Hindlimb muscle (tissue), 1 donor: ENCODE results near the gene LENG8. TPM values are rescaled to one million over a fixed set of nuclear protein-coding genes. Genes with fewer than 3 reads are reported as not detected.
"Not testable (repeated sequence)": the region's sequence is repeated elsewhere in the genome, so short reads cannot be mapped to it uniquely, and the experiment has no call there.

Source experiments
- DNase-seq: peaks from one replicate; pipeline ENCODE4 v3.0.0-alpha.2; 2013
- polyA plus RNA-seq: library from polyadenylated mRNA; unstranded; fragments of 120-200 nt; gene quantifications from one replicate; pipeline ENCODE4 v1.2.1, GENCODE V29; 2013; ENCODE audit not compliant: insufficient read length

Gene LENG8
- polyA plus RNA-seq, 1 donor: 121 TPM

GRCh38 chr19:54444737-54445136, 4.3 kb upstream of the LENG8 start:
- DNase-seq: no peak

- not testable (repeated sequence) for DNase-seq
Measured at GRCh38 chr19:54446349-54446748, 2.6 kb upstream of the LENG8 start.

DNA sequence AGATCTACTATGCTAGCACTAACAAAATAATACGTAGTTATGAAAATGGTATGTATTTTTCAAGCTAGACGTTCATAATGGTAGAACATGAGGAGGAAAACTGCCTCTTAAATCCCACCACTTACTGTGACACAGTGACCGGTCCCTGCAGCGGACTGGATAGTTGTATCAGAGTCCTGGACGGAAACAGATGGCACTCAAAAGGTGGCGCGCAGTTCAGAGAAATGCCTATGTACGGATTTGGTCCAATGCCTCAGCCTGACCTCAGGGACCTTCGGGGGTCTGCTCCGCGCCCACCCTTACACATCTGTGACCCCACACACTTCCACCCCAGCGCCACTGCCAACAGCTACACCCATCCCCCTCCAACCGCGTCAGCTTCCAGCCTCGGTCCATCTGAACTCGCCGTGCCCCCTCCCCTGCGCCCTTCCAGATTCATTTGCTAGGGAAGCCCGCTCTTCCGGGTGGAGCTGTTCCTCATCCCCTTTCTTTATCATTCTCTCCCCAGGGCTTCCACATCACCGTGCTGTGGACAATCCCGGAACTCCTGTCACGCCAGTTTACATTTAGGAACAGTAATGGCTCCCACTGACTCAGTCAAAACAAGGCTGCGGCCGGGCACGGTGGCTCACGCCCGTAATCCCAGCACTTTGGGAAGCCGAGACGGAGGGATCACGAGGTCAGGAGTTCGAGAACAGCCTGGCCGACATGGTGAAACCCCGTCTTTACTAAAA, 792 bp upstream of the LENG8 start:
- DNase-seq: no peak

GRCh38 chr19:54449701-54450069, 686 bp downstream of the LENG8 start:
- no peak for DNase-seq

DNA sequence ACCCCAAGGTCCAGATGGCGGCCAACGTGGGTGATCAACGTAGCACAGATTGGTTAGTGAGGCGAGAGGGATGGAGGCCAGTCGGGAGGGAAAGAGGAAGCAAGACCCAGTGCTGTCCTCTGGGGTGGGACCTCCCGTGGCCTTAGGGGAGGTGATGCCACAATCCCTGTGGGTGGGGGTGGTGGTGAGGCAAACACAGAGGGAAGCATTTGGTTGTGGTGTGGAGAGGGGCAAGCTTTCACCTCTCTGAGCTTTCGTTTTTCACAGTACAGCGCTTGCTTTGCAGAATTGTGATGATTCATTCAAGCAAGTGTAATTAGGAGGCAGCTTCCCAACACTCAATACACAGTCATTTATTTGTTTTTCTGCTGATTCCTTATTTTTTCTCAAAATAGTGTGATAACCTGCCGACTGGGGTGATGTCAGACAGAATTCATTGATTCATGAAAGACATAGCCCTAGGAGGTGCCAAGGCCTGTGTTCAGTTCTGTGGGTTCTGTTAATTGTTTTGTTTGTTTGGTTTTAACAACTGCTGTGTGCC, 2.4 kb downstream of the LENG8 start:
- no peak for DNase-seq

DNA sequence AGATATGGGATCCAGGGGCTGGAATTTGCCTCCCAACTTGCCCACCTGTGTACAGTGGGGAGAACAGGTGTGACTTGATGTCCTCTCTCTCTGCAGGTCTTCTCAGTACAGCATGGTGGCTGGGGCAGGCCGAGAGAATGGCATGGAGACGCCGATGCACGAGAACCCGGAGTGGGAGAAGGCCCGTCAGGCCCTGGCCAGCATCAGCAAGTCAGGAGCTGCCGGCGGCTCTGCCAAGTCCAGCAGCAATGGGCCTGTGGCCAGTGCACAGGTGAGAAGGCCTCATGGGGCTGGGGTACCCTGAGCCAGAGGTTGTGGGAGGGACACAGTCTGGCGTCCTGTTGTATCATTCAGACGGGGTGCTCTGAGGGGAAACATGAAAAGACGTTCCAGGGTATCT, 3.0 kb downstream of the LENG8 start:
- DNase-seq: no peak

DNA sequence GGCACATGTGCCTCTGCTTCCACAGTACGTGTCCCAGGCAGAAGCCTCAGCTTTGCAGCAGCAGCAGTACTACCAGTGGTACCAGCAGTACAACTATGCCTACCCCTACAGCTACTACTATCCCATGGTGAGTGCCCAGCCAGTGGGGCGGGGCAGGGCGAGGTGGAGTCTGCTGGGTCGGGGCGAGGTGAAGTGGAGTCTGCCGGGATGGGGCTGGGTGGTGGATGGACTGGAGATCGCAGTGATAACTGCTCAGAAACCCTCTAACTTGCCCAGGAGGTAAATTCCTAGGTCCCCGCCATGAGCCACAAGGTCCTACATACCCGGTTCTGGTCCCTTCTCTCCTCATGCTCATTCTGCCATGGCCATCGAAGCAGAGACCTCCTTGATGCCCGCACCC, 3.6 kb downstream of the LENG8 start:
- no peak for DNase-seq

GRCh38 chr19:54453921-54454780, 5.2 kb downstream of the LENG8 start:
- no peak for DNase-seq

DNA sequence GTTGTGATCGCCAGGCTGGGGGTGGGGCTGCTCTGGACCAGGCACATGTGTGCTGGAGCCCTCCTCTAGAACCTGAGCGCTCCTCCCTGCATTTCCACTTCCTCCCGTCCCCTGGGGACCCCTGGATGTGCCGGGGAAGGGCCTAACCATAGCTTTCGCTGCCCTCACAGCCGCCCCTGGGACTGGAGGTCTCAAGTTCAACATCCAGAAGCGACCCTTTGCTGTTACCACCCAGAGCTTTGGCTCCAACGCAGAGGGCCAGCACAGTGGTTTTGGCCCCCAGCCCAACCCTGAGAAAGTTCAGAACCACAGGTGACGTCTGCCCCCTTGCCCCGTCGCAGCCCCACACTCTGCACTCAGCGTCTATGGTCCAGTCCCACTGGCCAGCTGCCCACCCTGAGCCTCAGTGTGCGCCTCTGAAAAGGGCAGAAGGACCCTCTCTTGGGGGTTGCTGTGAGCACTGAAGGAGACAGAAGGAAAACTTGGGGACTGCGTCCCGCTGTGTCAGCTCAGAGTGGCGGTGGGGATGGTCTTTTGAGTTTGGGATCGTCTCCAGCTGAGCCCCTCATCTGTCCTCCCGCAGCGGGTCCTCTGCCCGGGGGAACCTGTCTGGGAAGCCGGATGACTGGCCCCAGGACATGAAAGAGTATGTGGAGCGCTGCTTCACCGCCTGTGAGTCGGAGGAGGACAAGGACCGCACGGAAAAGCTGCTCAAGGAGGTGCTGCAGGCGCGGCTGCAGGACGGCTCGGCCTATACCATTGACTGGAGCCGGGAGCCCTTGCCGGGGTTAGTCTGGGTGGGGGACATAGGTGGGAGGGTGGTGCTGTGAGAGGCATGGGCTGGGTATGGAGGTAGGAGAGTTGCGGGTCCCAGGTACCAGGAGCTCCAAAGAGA, 6.0 kb downstream of the LENG8 start:
- DNase-seq: no peak

GRCh38 chr19:54455786-54456422, 6.9 kb downstream of the LENG8 start:
- DNase-seq: no peak

- no peak for DNase-seq
Measured at GRCh38 chr19:54456423-54457373, 7.7 kb downstream of the LENG8 start.

DNA sequence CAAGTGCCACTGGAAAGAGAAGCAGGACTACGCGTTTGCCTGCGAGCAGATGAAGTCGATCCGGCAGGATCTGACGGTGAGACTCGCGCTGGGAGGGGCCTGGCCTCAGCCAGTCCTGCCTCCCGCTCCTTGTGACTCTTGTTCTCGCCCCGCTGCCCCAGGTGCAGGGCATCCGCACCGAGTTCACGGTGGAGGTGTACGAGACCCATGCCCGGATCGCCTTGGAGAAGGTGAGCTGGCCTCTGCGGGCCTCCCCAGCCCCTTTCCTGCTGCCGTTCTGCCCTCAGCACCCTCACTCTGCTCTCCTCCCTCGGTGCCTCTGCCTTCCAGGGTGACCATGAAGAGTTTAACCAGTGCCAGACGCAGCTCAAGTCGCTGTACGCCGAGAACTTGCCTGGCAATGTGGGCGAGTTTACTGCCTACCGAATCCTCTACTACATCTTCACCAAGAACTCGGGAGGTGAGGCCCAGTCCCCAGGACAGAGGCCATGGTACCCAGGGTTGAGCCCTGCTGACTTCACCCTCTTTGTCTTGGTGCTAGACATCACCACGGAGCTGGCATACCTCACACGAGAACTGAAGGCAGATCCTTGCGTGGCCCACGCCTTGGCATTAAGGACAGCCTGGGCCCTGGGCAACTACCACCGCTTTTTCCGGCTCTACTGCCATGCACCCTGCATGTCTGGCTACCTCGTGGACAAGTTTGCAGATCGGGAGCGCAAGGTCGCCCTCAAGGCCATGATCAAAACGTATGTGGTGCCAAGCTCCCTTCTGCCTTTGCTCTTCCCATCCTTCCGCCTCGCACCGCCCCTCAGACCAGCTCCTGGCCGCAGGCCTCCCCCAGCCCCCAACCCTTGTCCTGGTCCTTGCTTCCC, 9.0 kb downstream of the LENG8 start:
- DNase-seq: no peak

- DNase-seq: no peak
Measured at GRCh38 chr19:54458648-54459281, 9.8 kb downstream of the LENG8 start.

GRCh38 chr19:54459282-54460229, 10.6 kb downstream of the LENG8 start:
- DNase-seq: no peak

GRCh38 chr19:54460230-54461005, 11.4 kb downstream of the LENG8 start:
- no peak for DNase-seq

GRCh38 chr19:54461210-54461609, 12.2 kb downstream of the LENG8 start:
- no peak for DNase-seq

GRCh38 chr19:54461613-54462012, 12.6 kb downstream of the LENG8 start:
- peak; percentile 70 for DNase-seq
